ENCODE data around the gene GPR176. TPM values are rescaled to one million over a fixed set of nuclear protein-coding genes. Genes with fewer than 3 reads are reported as not detected.

The GPR176 gene
- polyA plus RNA-seq, 1 donor from 2014 or later: 8.3 TPM

DNA sequence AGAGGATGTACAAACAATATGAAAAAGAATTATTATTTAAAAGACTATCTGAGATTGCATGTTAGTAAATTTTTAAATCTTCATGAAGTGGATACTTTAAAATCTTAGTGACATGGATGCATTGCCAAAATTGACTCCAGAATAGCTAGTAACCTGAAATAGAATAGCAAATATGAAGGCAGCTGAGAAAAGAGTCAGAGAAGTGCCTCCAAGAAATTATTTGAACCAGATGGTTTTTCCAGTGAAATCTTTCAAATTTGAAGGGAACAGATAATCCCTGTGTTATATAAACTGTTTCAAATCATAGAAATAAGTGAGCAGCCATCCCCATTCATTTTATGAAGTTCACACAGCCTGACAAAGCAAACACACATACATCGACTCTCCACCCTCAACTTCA, 167.1 kb downstream of the GPR176 start:
- no peak overlapping the region for H3K9ac ChIP-seq (ENCODE audit: low read length)
- H3K27ac ChIP-seq (ENCODE audit: low read length): no peak overlapping the region
- H3K9me2 ChIP-seq (ENCODE audit: insufficient read depth, low read length): no peaks in the 10 kb centered on the region
- no peak overlapping the region for H2AFZ ChIP-seq (ENCODE audit: low read depth, low read length)
- H3K9me3 ChIP-seq (ENCODE audit: low read length): no peaks in the 10 kb centered on the region
- no peaks in the 10 kb centered on the region for H3K27me3 ChIP-seq (ENCODE audit: insufficient read depth, low read depth, low read length)
- H4K20me1 ChIP-seq (ENCODE audit: insufficient read depth): no peaks in the 10 kb centered on the region
- no peak overlapping the region for H3K4me2 ChIP-seq (ENCODE audit: low read length)
- no peaks in the 10 kb centered on the region for H3K79me2 ChIP-seq (replicated peaks; ENCODE audit: insufficient read depth, low read length)
- no peaks in the 10 kb centered on the region for H3K36me3 ChIP-seq (ENCODE audit: insufficient read depth, low read length)
- TF ChIP-seq SMC3 (conservative IDR thresholded peaks at IDR 0.05; ENCODE audit: poor library complexity): no peak
- no peak for TF ChIP-seq EP300 (conservative IDR thresholded peaks at IDR 0.05; ENCODE audit: poor library complexity, severe bottlenecking)
- H3F3A ChIP-seq (ENCODE audit: insufficient read depth, low read length, poor library complexity, severe bottlenecking): no peaks in the 10 kb centered on the region
- no peak overlapping the region for H3K4me3 ChIP-seq (ENCODE audit: low read length)

- Histone ChIP-seq H3K79me2 (replicated peaks; ENCODE audit: insufficient read depth, low read length) (no peaks in the 10 kb centered on the region), H3F3A (ENCODE audit: insufficient read depth, low read length, poor library complexity, severe bottlenecking) (no peaks in the 10 kb centered on the region), H3K9me2 (ENCODE audit: insufficient read depth, low read length) (no peaks in the 10 kb centered on the region), H3K9ac (ENCODE audit: low read length) (no peak overlapping the region), H3K9me3 (ENCODE audit: low read length) (no peaks in the 10 kb centered on the region), H3K4me3 (ENCODE audit: low read length) (no peak overlapping the region), H4K20me1 (ENCODE audit: insufficient read depth) (no peaks in the 10 kb centered on the region), H2AFZ (ENCODE audit: low read depth, low read length) (no peak overlapping the region), H3K27ac (ENCODE audit: low read length) (no peak overlapping the region), H3K4me2 (ENCODE audit: low read length) (no peak overlapping the region), H3K36me3 (ENCODE audit: insufficient read depth, low read length) (no peaks in the 10 kb centered on the region), H3K27me3 (ENCODE audit: insufficient read depth, low read depth, low read length) (no peaks in the 10 kb centered on the region)
- TF ChIP-seq CTCF (IDR thresholded peaks at IDR 0.05; ENCODE audit: poor library complexity, severe bottlenecking): no peak
- no peak for TF ChIP-seq RAD21 (conservative IDR thresholded peaks at IDR 0.05)
- no peak for TF ChIP-seq EP300 (conservative IDR thresholded peaks at IDR 0.05; ENCODE audit: poor library complexity, severe bottlenecking)
- no peak for TF ChIP-seq EZH2 (IDR thresholded peaks at IDR 0.05; ENCODE audit: borderline replicate concordance, insufficient read depth, low read length, poor library complexity, severe bottlenecking)
- TF ChIP-seq POLR2AphosphoS5 (IDR thresholded peaks at IDR 0.05): no peak
- TF ChIP-seq TAF1 (IDR thresholded peaks at IDR 0.05; ENCODE audit: low read depth): no peak
- no peak for TF ChIP-seq SMC3 (conservative IDR thresholded peaks at IDR 0.05; ENCODE audit: poor library complexity)
- TF ChIP-seq, protein P1, sequence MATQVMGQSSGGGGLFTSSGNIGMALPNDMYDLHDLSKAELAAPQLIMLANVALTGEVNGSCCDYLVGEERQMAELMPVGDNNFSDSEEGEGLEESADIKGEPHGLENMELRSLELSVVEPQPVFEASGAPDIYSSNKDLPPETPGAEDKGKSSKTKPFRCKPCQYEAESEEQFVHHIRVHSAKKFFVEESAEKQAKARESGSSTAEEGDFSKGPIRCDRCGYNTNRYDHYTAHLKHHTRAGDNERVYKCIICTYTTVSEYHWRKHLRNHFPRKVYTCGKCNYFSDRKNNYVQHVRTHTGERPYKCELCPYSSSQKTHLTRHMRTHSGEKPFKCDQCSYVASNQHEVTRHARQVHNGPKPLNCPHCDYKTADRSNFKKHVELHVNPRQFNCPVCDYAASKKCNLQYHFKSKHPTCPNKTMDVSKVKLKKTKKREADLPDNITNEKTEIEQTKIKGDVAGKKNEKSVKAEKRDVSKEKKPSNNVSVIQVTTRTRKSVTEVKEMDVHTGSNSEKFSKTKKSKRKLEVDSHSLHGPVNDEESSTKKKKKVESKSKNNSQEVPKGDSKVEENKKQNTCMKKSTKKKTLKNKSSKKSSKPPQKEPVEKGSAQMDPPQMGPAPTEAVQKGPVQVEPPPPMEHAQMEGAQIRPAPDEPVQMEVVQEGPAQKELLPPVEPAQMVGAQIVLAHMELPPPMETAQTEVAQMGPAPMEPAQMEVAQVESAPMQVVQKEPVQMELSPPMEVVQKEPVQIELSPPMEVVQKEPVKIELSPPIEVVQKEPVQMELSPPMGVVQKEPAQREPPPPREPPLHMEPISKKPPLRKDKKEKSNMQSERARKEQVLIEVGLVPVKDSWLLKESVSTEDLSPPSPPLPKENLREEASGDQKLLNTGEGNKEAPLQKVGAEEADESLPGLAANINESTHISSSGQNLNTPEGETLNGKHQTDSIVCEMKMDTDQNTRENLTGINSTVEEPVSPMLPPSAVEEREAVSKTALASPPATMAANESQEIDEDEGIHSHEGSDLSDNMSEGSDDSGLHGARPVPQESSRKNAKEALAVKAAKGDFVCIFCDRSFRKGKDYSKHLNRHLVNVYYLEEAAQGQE (IDR thresholded peaks at IDR 0.05; ENCODE audit: borderline replicate concordance): no peak
- TF ChIP-seq MXI1 (conservative IDR thresholded peaks at IDR 0.05; ENCODE audit: poor library complexity, severe bottlenecking): no peak
These were observed 167.8 kb downstream of the GPR176 start for GRCh38 chr15:39752246-39752645.

Small RNA genes lying within 50 kb of the gene (small RNA-seq; reads per million reads assigned to genes)
- gene RF00019: 0 to 1.2 (median 0) reads per million in 3 experiments

Other genes with a start within 250 kb of the GPR176 start
- 3.8 and 4.1 TPM in 2 replicates for gene FSIP1, start 137.4 kb downstream of the GPR176 start, polyA plus RNA-seq
- 9.9 and 28.0 TPM in 2 replicates for gene EIF2AK4, start 13.8 kb upstream of the GPR176 start, polyA plus RNA-seq
- gene SRP14, start 118.9 kb upstream of the GPR176 start, polyA plus RNA-seq: 385 and 490 TPM in 2 replicates
- gene BMF, start 188.6 kb upstream of the GPR176 start, polyA plus RNA-seq: 5.7 and 5.8 TPM in 2 replicates
- gene BUB1B, start 240.8 kb upstream of the GPR176 start, polyA plus RNA-seq: 39.3 and 50.0 TPM in 2 replicates